ENCODE measurements around the gene ESX1.
A peak's percentile ranks its signal among the peaks of the same experiment; 100 is the strongest.
"Not testable (repeated sequence)": the region's sequence is repeated elsewhere in the genome, so short reads cannot be mapped to it uniquely, and the experiment has no call there.

The ESX1 gene

DNA sequence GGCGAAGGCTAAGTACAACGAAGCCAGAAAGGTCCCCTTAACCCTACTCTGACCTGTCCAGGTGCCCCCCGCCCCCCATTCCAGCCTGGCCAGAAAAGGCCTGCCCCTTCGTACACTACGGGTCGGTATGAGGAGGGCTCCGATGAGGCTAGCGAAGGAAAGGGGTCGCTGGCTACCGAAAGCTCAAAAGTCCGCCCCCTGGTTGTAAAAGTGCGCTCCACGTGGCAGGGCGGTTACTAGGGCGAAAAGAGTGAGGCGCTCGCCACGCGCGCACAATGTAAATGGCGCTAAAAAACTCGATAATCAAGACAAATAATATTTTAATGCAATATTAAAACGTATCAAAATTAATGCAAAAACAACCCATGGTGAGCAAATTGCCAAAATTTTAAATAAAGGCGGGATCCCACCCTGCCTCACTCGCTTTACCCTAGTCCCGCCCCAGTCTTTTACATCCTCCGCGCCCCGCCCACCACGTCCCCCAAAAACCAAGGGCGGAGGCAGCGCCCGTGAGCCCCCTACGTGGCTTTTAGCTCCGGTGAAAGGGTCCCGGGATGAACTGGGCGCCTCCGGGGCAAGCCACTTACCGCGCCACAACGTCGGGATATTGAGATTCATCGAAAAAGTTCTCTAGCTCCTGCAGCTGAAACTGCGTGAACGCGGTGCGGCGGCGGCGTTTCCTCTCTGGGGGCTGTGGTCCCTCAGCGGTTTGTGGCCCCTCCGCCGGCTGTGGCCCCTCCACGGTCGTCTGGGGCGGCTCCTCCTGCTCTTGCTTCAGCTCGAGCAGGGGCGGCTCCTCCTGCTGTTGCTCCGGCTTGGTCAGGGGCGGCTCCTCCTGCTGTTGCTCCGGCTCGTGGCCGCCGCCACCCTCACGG lies 929 bp downstream of the ESX1 start:
- Histone ChIP-seq H2AK5ac (ENCODE audit: low read length) (no peak overlapping the region), H3K4me2 (ENCODE audit: low read length) (peak overlapping the region; percentile 25), H2BK15ac (replicated peaks; ENCODE audit: low read depth) (no peak overlapping the region), H4K5ac (ENCODE audit: low read length) (no peak overlapping the region), H4K8ac (ENCODE audit: low read depth, low read length) (no peak overlapping the region), H3K79me1 (ENCODE audit: low read length) (no peaks in the 10 kb centered on the region), H3K79me2 (ENCODE audit: control insufficient read depth, insufficient read depth, low read length) (no peaks in the 10 kb centered on the region), H3K27me3 (ENCODE audit: insufficient read depth, low read length, poor library complexity) (peaks cover 19% of the 10 kb centered on the region), H3K18ac (ENCODE audit: low read length) (no peak overlapping the region), H3K23ac (ENCODE audit: low read length) (peak overlapping the region; percentile 94), H3K4me3 (ENCODE audit: low read length) (no peak overlapping the region), H2BK5ac (ENCODE audit: low read length) (no peak overlapping the region), H3K27ac (ENCODE audit: low read depth, low read length) (no peak overlapping the region), H3K36me3 (ENCODE audit: control insufficient read depth, insufficient read depth, low read length) (no peaks in the 10 kb centered on the region), H3K4ac (ENCODE audit: low read depth, low read length) (no peak overlapping the region), H2BK120ac (ENCODE audit: low read depth, low read length) (no peak overlapping the region), H3K56ac (ENCODE audit: low read length) (peak overlapping the region; percentile 49), H3K9ac (ENCODE audit: low read length) (peak overlapping the region; percentile 16), H3K4me1 (ENCODE audit: control insufficient read depth, low read depth, low read length) (no peaks in the 10 kb centered on the region)
- DNase-seq = peak; percentile 50
- whole genome bisulfite sequencing (ENCODE audit: extremely low coverage, insufficient coverage, low lambda C conversion rate) = no CpG with 5 or more reads among the region's 65 CpGs

DNA sequence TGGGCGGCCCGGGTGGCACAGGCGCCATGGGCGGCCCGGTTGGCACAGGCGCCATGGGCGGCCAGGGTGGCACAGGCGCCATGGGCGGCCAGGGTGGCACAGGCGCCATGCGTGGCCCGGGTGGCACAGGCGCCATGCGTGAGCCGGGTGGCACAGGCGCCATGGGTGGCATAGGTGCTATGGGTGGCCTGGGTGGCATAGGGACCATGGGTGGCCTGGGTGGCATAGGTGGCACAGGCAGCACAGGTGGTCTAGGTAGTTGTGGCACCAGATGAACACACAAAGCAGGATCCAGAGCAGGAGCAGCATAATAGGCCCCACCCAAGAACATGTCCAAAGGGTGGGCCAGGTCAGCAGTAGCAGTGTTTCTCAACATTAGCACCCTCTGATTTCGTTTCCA lies 4.3 kb downstream of the ESX1 start:
- Histone ChIP-seq H2BK5ac (ENCODE audit: low read length) (no peak overlapping the region), H2AK5ac (ENCODE audit: low read length) (no peak overlapping the region), H3K4me2 (ENCODE audit: low read length) (no peak overlapping the region), H3K23ac (ENCODE audit: low read length) (no peak overlapping the region), H4K5ac (ENCODE audit: low read length) (no peak overlapping the region), H3K79me1 (ENCODE audit: low read length) (no peaks in the 10 kb centered on the region), H3K4ac (ENCODE audit: low read depth, low read length) (no peak overlapping the region), H3K36me3 (ENCODE audit: control insufficient read depth, insufficient read depth, low read length) (no peaks in the 10 kb centered on the region), H3K9ac (ENCODE audit: low read length) (no peak overlapping the region), H2BK120ac (ENCODE audit: low read depth, low read length) (no peak overlapping the region), H3K56ac (ENCODE audit: low read length) (no peak overlapping the region), H4K8ac (ENCODE audit: low read depth, low read length) (no peak overlapping the region), H3K79me2 (ENCODE audit: control insufficient read depth, insufficient read depth, low read length) (no peaks in the 10 kb centered on the region), H2BK15ac (replicated peaks; ENCODE audit: low read depth) (no peak overlapping the region), H3K18ac (ENCODE audit: low read length) (no peak overlapping the region), H3K4me3 (ENCODE audit: low read length) (no peak overlapping the region), H3K27me3 (ENCODE audit: insufficient read depth, low read length, poor library complexity) (peaks cover 13% of the 10 kb centered on the region), H3K27ac (ENCODE audit: low read depth, low read length) (no peak overlapping the region), H3K4me1 (ENCODE audit: control insufficient read depth, low read depth, low read length) (no peaks in the 10 kb centered on the region)
- DNase-seq = no peak
- no CpG with 5 or more reads among the region's 17 CpGs for WGBS (ENCODE audit: extremely low coverage, insufficient coverage, low lambda C conversion rate)

DNA sequence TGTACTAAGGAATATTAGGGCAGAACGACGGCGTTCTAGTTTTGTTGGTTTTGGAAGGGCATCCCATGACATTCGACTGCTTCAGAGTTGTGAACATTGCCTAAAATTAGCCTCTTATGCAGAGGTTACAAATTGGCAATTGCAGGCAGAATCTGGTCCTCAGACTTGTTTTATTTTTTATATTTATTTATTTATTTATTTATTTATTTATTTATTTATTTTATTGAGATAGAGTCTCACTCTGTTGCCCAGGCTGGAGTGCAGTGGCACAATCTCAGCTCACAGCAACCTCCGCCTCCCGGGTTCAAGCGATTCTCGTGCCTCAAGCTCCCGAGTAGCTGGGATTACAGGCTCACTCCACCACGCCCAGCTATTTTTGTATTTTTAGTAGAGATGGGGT lies 24.7 kb downstream of the ESX1 start:
- not testable (repeated sequence) for H3K27ac ChIP-seq (ENCODE audit: low read depth, low read length); H2BK5ac ChIP-seq (ENCODE audit: low read length); DNase-seq; H3K9ac ChIP-seq (ENCODE audit: low read length); H4K8ac ChIP-seq (ENCODE audit: low read depth, low read length); H4K5ac ChIP-seq (ENCODE audit: low read length); H2BK120ac ChIP-seq (ENCODE audit: low read depth, low read length); H2AK5ac ChIP-seq (ENCODE audit: low read length); H3K79me2 ChIP-seq (ENCODE audit: control insufficient read depth, insufficient read depth, low read length); H3K4me2 ChIP-seq (ENCODE audit: low read length); H2BK15ac ChIP-seq (replicated peaks; ENCODE audit: low read depth); H3K4me1 ChIP-seq (ENCODE audit: control insufficient read depth, low read depth, low read length); H3K4me3 ChIP-seq (ENCODE audit: low read length); H3K56ac ChIP-seq (ENCODE audit: low read length); H3K79me1 ChIP-seq (ENCODE audit: low read length); H3K23ac ChIP-seq (ENCODE audit: low read length); H3K18ac ChIP-seq (ENCODE audit: low read length); H3K4ac ChIP-seq (ENCODE audit: low read depth, low read length); H3K27me3 ChIP-seq (ENCODE audit: insufficient read depth, low read length, poor library complexity); H3K36me3 ChIP-seq (ENCODE audit: control insufficient read depth, insufficient read depth, low read length)
- no CpG with 5 or more reads among the region's 10 CpGs for WGBS (ENCODE audit: extremely low coverage, insufficient coverage, low lambda C conversion rate)

DNA sequence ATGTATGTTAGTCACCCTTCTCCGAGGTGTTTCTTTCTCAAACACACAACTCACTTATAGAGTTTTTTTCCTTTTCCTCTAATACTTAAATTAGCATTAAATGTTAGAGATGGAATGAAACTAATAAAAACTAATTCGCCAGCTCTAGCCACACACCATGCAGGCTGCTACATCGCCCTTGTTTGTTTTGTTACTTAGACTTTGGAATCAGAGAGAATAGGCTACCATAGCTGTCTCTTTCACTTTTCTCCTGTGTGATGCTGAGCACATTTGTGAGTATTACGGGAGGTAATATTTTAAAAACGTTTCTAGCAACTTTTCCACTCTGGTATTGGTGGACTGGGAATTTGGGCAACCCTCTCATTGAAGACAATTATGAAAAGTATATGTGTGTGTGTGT lies 43.5 kb downstream of the ESX1 start:
- DNase-seq = no peak
- Histone ChIP-seq H2AK5ac (ENCODE audit: low read length) (no peak overlapping the region), H3K4me1 (ENCODE audit: control insufficient read depth, low read depth, low read length) (no peaks in the 10 kb centered on the region), H3K56ac (ENCODE audit: low read length) (no peak overlapping the region), H3K79me1 (ENCODE audit: low read length) (no peaks in the 10 kb centered on the region), H3K27me3 (ENCODE audit: insufficient read depth, low read length, poor library complexity) (no peaks in the 10 kb centered on the region), H2BK15ac (replicated peaks; ENCODE audit: low read depth) (no peak overlapping the region), H3K79me2 (ENCODE audit: control insufficient read depth, insufficient read depth, low read length) (no peaks in the 10 kb centered on the region), H3K23ac (ENCODE audit: low read length) (no peak overlapping the region), H3K4ac (ENCODE audit: low read depth, low read length) (no peak overlapping the region), H4K5ac (ENCODE audit: low read length) (no peak overlapping the region), H3K27ac (ENCODE audit: low read depth, low read length) (no peak overlapping the region), H2BK120ac (ENCODE audit: low read depth, low read length) (no peak overlapping the region), H4K8ac (ENCODE audit: low read depth, low read length) (no peak overlapping the region), H3K4me2 (ENCODE audit: low read length) (no peak overlapping the region), H2BK5ac (ENCODE audit: low read length) (no peak overlapping the region), H3K36me3 (ENCODE audit: control insufficient read depth, insufficient read depth, low read length) (no peaks in the 10 kb centered on the region), H3K9ac (ENCODE audit: low read length) (no peak overlapping the region), H3K18ac (ENCODE audit: low read length) (no peak overlapping the region), H3K4me3 (ENCODE audit: low read length) (no peak overlapping the region)
- no CpG with 5 or more reads among the region's 5 CpGs for WGBS (ENCODE audit: extremely low coverage, insufficient coverage, low lambda C conversion rate)

DNA sequence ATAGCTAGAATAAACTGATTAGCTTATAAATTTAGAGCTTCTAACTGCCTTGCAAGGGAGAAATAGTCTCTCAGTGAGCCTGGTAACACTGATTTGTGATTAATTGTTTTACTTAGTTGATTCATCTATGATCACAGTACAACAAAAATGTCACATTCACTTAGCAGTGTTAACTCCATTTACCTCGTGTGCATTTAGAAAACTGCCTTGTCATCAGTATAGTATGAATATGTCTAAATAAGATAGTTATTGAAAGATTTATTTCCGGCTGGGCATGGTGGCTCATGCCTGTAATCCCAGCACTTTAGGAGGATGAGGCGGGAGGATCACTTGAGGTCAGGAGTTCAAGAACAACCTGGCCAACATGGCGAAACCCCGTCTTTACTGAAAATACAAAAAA lies 49.2 kb downstream of the ESX1 start:
- H3K9ac ChIP-seq (ENCODE audit: low read length) = no peak overlapping the region
- H3K27ac ChIP-seq (ENCODE audit: low read depth, low read length) = no peak overlapping the region
- no peaks in the 10 kb centered on the region for H3K4me1 ChIP-seq (ENCODE audit: control insufficient read depth, low read depth, low read length)
- no peak overlapping the region for H3K4me2 ChIP-seq (ENCODE audit: low read length)
- H3K18ac ChIP-seq (ENCODE audit: low read length) = no peak overlapping the region
- H3K27me3 ChIP-seq (ENCODE audit: insufficient read depth, low read length, poor library complexity) = no peaks in the 10 kb centered on the region
- DNase-seq = no peak
- H3K79me2 ChIP-seq (ENCODE audit: control insufficient read depth, insufficient read depth, low read length) = no peaks in the 10 kb centered on the region
- no peak overlapping the region for H2BK5ac ChIP-seq (ENCODE audit: low read length)
- H2BK15ac ChIP-seq (replicated peaks; ENCODE audit: low read depth) = no peak overlapping the region
- no peak overlapping the region for H4K8ac ChIP-seq (ENCODE audit: low read depth, low read length)
- H3K56ac ChIP-seq (ENCODE audit: low read length) = no peak overlapping the region
- H3K36me3 ChIP-seq (ENCODE audit: control insufficient read depth, insufficient read depth, low read length) = no peaks in the 10 kb centered on the region
- H2BK120ac ChIP-seq (ENCODE audit: low read depth, low read length) = no peak overlapping the region
- H2AK5ac ChIP-seq (ENCODE audit: low read length) = no peak overlapping the region
- no peaks in the 10 kb centered on the region for H3K79me1 ChIP-seq (ENCODE audit: low read length)
- no peak overlapping the region for H3K4me3 ChIP-seq (ENCODE audit: low read length)
- no CpG with 5 or more reads among the region's 5 CpGs for WGBS (ENCODE audit: extremely low coverage, insufficient coverage, low lambda C conversion rate)
- no peak overlapping the region for H3K4ac ChIP-seq (ENCODE audit: low read depth, low read length)
- H3K23ac ChIP-seq (ENCODE audit: low read length) = no peak overlapping the region
- no peak overlapping the region for H4K5ac ChIP-seq (ENCODE audit: low read length)

Data from mesendoderm (in vitro differentiated cells).